Measurements from ENCODE around the gene C4orf33. TPM values are rescaled to one million over a fixed set of nuclear protein-coding genes. Genes with fewer than 3 reads are reported as not detected.

Gene C4orf33
- total and polyA plus RNA-seq, 9 of the 15 experiments (the other 6 are each of a cell fraction or from before 2014, with no cell fraction given) = 16.7 to 42.0 (median 27.5) TPM

- DNase-seq (ENCODE audit: extremely low read depth in 1 of 4, low spot score in 3 of 4) (no peak), FAIRE-seq (peak; percentile 48), ATAC-seq (no peak)
- Histone ChIP-seq H3K36me3 (ENCODE audit: control insufficient read depth, insufficient read depth, low read length) (peaks cover 63% of the 10 kb centered on the region), H3K4me1 (replicated peaks in 1 of 2; ENCODE audit: control insufficient read depth in 2 of 2, insufficient read depth in 2 of 2, low read length in 2 of 2) (no peaks in the 10 kb centered on the region), H3K4me3 (no peak overlapping the region), H3K4me2 (ENCODE audit: insufficient read depth, low read length) (no peak overlapping the region), H3K27ac (ENCODE audit: extremely low read depth, low read depth, low read length) (no peak overlapping the region), H2AFZ (ENCODE audit: low read depth, low read length) (no peak overlapping the region), H4K20me1 (replicated peaks; ENCODE audit: control insufficient read depth, insufficient read depth, low read length) (no peaks in the 10 kb centered on the region), H3K9me3 (replicated peaks; ENCODE audit: control insufficient read depth, insufficient read depth, low read depth, low read length) (no peaks in the 10 kb centered on the region; the same call in none of the 2 replicates), H3K79me2 (ENCODE audit: control insufficient read depth, insufficient read depth, low read length) (peaks cover 15% of the 10 kb centered on the region; the same call in 2 of the 3 replicates), H3K9me1 (ENCODE audit: control insufficient read depth, insufficient read depth, low read length) (no peaks in the 10 kb centered on the region), H3K27me3 (ENCODE audit: control insufficient read depth in 2 of 2, insufficient read depth in 2 of 2, low read length in 2 of 2) (no peaks in the 10 kb centered on the region), H3K9ac (ENCODE audit: insufficient read depth in 1 of 2, low read depth in 2 of 2, low read length in 2 of 2) (no peak overlapping the region)
- in situ Hi-C loops (cut with MboI) (no loop called here), intact Hi-C loops (cut with micrococcal nuclease) (no loop called here)
- POLR2A ChIA-PET = interaction anchor here (1.3 kb wide), 1 partner anchor 16 kb away, joined by 4 read pairs; the partner anchor contains the start of gene SCLT1
- BruUV-seq (replicated peaks) = no TSS peak
- no peak for TF ChIP-seq EP400 (IDR thresholded peaks at IDR 0.05)
- no peak for TF ChIP-seq SMARCE1 (IDR thresholded peaks at IDR 0.05)
- TF ChIP-seq DDX20 (tag; IDR thresholded peaks at IDR 0.05; ENCODE audit: low read depth) = no peak
- TF ChIP-seq KLF13 (tag; IDR thresholded peaks at IDR 0.05; ENCODE audit: borderline replicate concordance, low read depth) = no peak
- TF ChIP-seq ATF7 (IDR thresholded peaks at IDR 0.05) = no peak
- TF ChIP-seq ZNF717 (CRISPR knock-in tag; IDR thresholded peaks at IDR 0.05) = no peak
- no peak for TF ChIP-seq RBM22 (IDR thresholded peaks at IDR 0.05; ENCODE audit: low read depth, low read length, poor library complexity, severe bottlenecking)
- TF ChIP-seq RFX1 (IDR thresholded peaks at IDR 0.05) = peak; percentile 31; the same call in 1 of the 2 replicates
- CTCF ChIA-PET (ENCODE audit: low intra/inter-chr PET ratio) = no interaction called here
These were observed 18.6 kb upstream of the C4orf33 start for GRCh38 chr4:129077326-129077725.

DNA sequence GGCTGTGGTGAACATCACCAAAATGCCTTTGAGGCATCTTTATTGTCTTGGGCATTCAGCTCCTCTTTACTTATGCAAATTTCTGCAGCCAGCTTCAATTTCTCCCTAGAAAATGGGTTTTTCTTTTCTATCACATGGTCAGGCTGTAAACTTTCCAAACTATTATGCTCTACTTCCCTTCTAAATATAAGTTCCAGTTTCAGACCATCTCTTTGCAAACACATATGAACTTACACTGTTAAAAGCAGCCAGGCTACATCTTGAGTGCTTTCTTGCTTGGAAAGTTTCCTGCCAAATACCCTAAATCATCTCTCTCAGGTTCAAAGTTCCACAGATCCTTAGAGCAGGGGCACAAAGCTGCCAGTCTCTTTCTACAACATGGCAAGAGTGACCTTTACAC, 15.8 kb upstream of the C4orf33 start:
- H3K36me3 ChIP-seq (ENCODE audit: control insufficient read depth, insufficient read depth, low read length) = peaks cover 52% of the 10 kb centered on the region
- H2AFZ ChIP-seq (ENCODE audit: low read depth, low read length) = no peak overlapping the region
- H3K4me1 ChIP-seq (replicated peaks in 1 of 2; ENCODE audit: control insufficient read depth in 2 of 2, insufficient read depth in 2 of 2, low read length in 2 of 2) = no peaks in the 10 kb centered on the region
- H3K9me3 ChIP-seq (replicated peaks; ENCODE audit: control insufficient read depth, insufficient read depth, low read depth, low read length) = no peaks in the 10 kb centered on the region; the same call in none of the 2 replicates
- no peaks in the 10 kb centered on the region for H3K9me1 ChIP-seq (ENCODE audit: control insufficient read depth, insufficient read depth, low read length)
- ChIA-PET POLR2A (no interaction called here), CTCF (ENCODE audit: low intra/inter-chr PET ratio) (no interaction called here)
- no peak overlapping the region for H3K9ac ChIP-seq (ENCODE audit: insufficient read depth in 1 of 2, low read depth in 2 of 2, low read length in 2 of 2)
- BruUV-seq (replicated peaks) = no TSS peak
- H4K20me1 ChIP-seq (replicated peaks; ENCODE audit: control insufficient read depth, insufficient read depth, low read length) = no peaks in the 10 kb centered on the region
- H3K79me2 ChIP-seq (ENCODE audit: control insufficient read depth, insufficient read depth, low read length) = peaks cover 42% of the 10 kb centered on the region
- H3K27ac ChIP-seq (ENCODE audit: extremely low read depth, low read depth, low read length) = no peak overlapping the region
- H3K27me3 ChIP-seq (ENCODE audit: control insufficient read depth in 2 of 2, insufficient read depth in 2 of 2, low read length in 2 of 2) = no peaks in the 10 kb centered on the region
- ATAC-seq (no peak), DNase-seq (ENCODE audit: extremely low read depth in 1 of 4, low spot score in 3 of 4) (no peak), FAIRE-seq (no peak)
- H3K4me3 ChIP-seq = no peak overlapping the region
- intact Hi-C loops (cut with micrococcal nuclease) (no loop called here), in situ Hi-C loops (cut with MboI) (no loop called here)
- H3K4me2 ChIP-seq (ENCODE audit: insufficient read depth, low read length) = no peak overlapping the region
- TF ChIP-seq NCOA4 (IDR thresholded peaks at IDR 0.05; ENCODE audit: partially characterized antibody) (no peak), RREB1 (CRISPR knock-in tag; IDR thresholded peaks at IDR 0.05) (no peak), HOXB6 (CRISPR knock-in tag; IDR thresholded peaks at IDR 0.05; ENCODE audit: borderline replicate concordance) (no peak), HNRNPL (IDR thresholded peaks at IDR 0.05; ENCODE audit: low read depth, low read length) (no peak)

All from K562 (cell line).